Measurements from ENCODE around the gene HRH4. TPM values are rescaled to one million over a fixed set of nuclear protein-coding genes. Genes with fewer than 3 reads are reported as not detected.

HRH4 gene
- total and polyA plus RNA-seq, 2 of the 13 experiments (the other 11 are each of a cell fraction or from before 2014, with no cell fraction given), result not detected

DNA sequence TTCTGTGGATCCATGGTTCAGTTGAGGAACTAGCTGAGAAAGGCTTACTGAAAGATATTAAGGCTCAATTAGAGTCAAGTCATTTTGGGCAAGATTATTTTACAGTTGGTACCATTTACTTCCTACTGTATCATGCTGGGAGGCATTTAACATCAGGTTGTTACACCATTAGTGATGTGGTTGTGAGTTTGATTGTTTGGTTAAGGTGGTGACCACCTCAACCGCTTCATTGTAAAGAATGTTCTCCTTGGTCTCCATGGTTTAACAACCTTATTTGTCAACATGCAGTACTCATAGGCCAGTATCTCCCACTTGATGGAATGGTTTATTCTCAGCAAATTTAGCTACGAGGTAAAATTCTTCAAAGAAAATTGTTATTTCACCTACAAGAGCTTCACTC is 34.1 kb downstream of the HRH4 start:
- in situ Hi-C loops (cut with HindIII; ENCODE audit: extremely low pct_ligation_motif_present, low pct_unique_long_range_greater_than_20kb), result loop anchor here (25.0 kb wide), 2 partner anchors 93 to 243 kb away; no protein-coding TSS in a partner anchor
- Histone ChIP-seq H3K36me3 (replicated peaks in 1 of 2; ENCODE audit: control insufficient read depth in 1 of 2, insufficient read depth in 2 of 2, low read length in 2 of 2) (no peaks in the 10 kb centered on the region), H3K79me2 (ENCODE audit: insufficient read depth, low read length) (no peaks in the 10 kb centered on the region), H3K27ac (ENCODE audit: extremely low read length, insufficient read depth, low read length) (no peak overlapping the region), H3K27me3 (ENCODE audit: control insufficient read depth in 1 of 2, insufficient read depth in 2 of 2, low read length in 2 of 2) (peaks cover 0 to 10% of the 10 kb centered on the region in 2 experiments; a peak in 1 of 5 replicates), H3K4me3 (replicated peaks in 1 of 3; ENCODE audit: insufficient read depth in 1 of 3, low read depth in 2 of 3, low read length in 3 of 3) (no peak overlapping the region), H3K9ac (ENCODE audit: insufficient read depth, low read depth, low read length) (no peak overlapping the region), H3K4me1 (ENCODE audit: insufficient read depth, low read length) (no peaks in the 10 kb centered on the region), H4K20me1 (ENCODE audit: insufficient read depth, low read length) (no peaks in the 10 kb centered on the region), H3K4me2 (ENCODE audit: low read depth, low read length) (no peak overlapping the region), H2AFZ (ENCODE audit: low read length) (no peak overlapping the region), H3K9me3 (ENCODE audit: low read length) (no peaks in the 10 kb centered on the region)
- intact Hi-C loops (cut with micrococcal nuclease; ENCODE audit: unreplicated experiment), result no loop called here
- DNase-seq (ENCODE audit: low spot score), result no peak
- ChIA-PET POLR2A (no interaction called here), CTCF (ENCODE audit: low intra/inter-chr PET ratio, low total read pairs) (no interaction called here)
- FAIRE-seq, result no peak
- 0% methylated on average over 2 of the region's 2 CpGs for WGBS (ENCODE audit: low lambda C conversion rate)
- no peak for ATAC-seq
- TF ChIP-seq HMG20B (CRISPR knock-in tag; conservative IDR thresholded peaks at IDR 0.05) (no peak), SP140L (CRISPR knock-in tag; IDR thresholded peaks at IDR 0.05; ENCODE audit: borderline replicate concordance) (no peak), SSRP1 (CRISPR knock-in tag; IDR thresholded peaks at IDR 0.05) (no peak), EED (CRISPR knock-in tag; IDR thresholded peaks at IDR 0.05) (no peak), ZNF251 (CRISPR knock-in tag; IDR thresholded peaks at IDR 0.05) (no peak), SRY (CRISPR knock-in tag; IDR thresholded peaks at IDR 0.05) (no peak), ATM (IDR thresholded peaks at IDR 0.05; ENCODE audit: borderline replicate concordance) (no peak)
- TF ChIP-seq, protein P1, sequence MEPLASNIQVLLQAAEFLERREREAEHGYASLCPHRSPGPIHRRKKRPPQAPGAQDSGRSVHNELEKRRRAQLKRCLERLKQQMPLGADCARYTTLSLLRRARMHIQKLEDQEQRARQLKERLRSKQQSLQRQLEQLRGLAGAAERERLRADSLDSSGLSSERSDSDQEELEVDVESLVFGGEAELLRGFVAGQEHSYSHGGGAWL (CRISPR knock-in tag; IDR thresholded peaks at IDR 0.05), result no peak
- no TSS peak for BruUV-seq (replicated peaks)

DNA sequence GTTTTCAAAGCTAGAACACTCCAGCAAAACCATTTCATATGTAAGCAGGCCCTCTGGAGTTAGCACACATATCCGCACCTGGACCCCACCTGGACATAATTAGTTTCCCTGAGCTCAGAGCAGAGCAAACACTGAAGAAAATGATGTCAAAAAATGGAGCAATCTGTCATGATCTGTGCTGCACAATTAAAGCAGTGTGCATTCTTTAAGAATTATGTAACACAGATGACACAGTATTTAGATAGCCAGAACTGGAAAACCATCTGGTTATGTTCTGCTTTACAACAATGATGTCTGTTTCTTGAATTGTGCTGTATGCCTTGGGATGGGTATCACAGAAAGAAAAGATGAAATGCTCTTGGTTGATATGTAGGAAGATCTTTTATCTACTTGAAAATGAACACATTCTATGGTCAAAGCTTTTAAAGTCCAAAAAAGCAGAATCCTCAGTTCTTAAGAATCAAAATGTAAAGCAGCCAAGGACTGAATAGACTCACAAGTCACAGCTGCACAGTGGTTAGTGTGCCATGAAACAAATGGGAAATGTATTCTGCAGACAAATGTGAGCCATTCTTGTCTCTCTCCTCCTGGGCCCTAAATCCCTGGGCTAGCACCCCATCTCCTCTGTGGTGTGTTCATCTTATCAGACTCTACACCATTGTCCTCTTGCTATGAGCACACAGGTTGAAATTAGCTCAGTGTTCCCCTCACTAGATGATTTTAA is 36.8 kb downstream of the HRH4 start:
- no peak for ATAC-seq
- Histone ChIP-seq H3K36me3 (replicated peaks in 1 of 2; ENCODE audit: control insufficient read depth in 1 of 2, insufficient read depth in 2 of 2, low read length in 2 of 2) (no peaks in the 10 kb centered on the region), H3K9me3 (ENCODE audit: low read length) (no peaks in the 10 kb centered on the region), H3K27me3 (ENCODE audit: control insufficient read depth in 1 of 2, insufficient read depth in 2 of 2, low read length in 2 of 2) (peaks cover 0 to 11% of the 10 kb centered on the region in 2 experiments; a peak in 2 of 5 replicates), H3K4me3 (replicated peaks in 1 of 3; ENCODE audit: insufficient read depth in 1 of 3, low read depth in 2 of 3, low read length in 3 of 3) (no peak overlapping the region), H3K9ac (ENCODE audit: insufficient read depth, low read depth, low read length) (no peak overlapping the region), H3K27ac (ENCODE audit: extremely low read length, insufficient read depth, low read length) (no peak overlapping the region), H4K20me1 (ENCODE audit: insufficient read depth, low read length) (no peaks in the 10 kb centered on the region), H3K79me2 (ENCODE audit: insufficient read depth, low read length) (no peaks in the 10 kb centered on the region), H3K4me2 (ENCODE audit: low read depth, low read length) (no peak overlapping the region), H3K4me1 (ENCODE audit: insufficient read depth, low read length) (no peaks in the 10 kb centered on the region), H2AFZ (ENCODE audit: low read length) (no peak overlapping the region)
- no peak for FAIRE-seq
- CTCF ChIA-PET (ENCODE audit: low intra/inter-chr PET ratio, low total read pairs), result no interaction called here
- 40% methylated on average over 1 of the region's 1 CpG for WGBS (ENCODE audit: low lambda C conversion rate)
- BruUV-seq (replicated peaks), result no TSS peak
- in situ Hi-C loops (cut with HindIII; ENCODE audit: extremely low pct_ligation_motif_present, low pct_unique_long_range_greater_than_20kb), result loop anchor here (25.0 kb wide), 2 partner anchors 90 to 240 kb away; no protein-coding TSS in a partner anchor
- POLR2A ChIA-PET, result no interaction called here
- DNase-seq (ENCODE audit: low spot score), result no peak
- intact Hi-C loops (cut with micrococcal nuclease; ENCODE audit: unreplicated experiment), result no loop called here
- no peak for TF ChIP-seq AGO2 (optimal IDR thresholded peaks at IDR 0.05; ENCODE audit: low read depth, low read length)
- TF ChIP-seq, protein P2, sequence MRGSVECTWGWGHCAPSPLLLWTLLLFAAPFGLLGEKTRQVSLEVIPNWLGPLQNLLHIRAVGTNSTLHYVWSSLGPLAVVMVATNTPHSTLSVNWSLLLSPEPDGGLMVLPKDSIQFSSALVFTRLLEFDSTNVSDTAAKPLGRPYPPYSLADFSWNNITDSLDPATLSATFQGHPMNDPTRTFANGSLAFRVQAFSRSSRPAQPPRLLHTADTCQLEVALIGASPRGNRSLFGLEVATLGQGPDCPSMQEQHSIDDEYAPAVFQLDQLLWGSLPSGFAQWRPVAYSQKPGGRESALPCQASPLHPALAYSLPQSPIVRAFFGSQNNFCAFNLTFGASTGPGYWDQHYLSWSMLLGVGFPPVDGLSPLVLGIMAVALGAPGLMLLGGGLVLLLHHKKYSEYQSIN (CRISPR knock-in tag; IDR thresholded peaks at IDR 0.05; ENCODE audit: borderline replicate concordance), result no peak
- no peak for TF ChIP-seq ZNF264 (CRISPR knock-in tag; IDR thresholded peaks at IDR 0.05)
- no peak for TF ChIP-seq SP4 (CRISPR knock-in tag; IDR thresholded peaks at IDR 0.05)
- no peak for TF ChIP-seq ARID2 (CRISPR knock-in tag; IDR thresholded peaks at IDR 0.05; ENCODE audit: borderline replicate concordance)
- TF ChIP-seq ZNF660 (CRISPR knock-in tag; IDR thresholded peaks at IDR 0.05; ENCODE audit: borderline replicate concordance, low read depth), result no peak
- no peak for TF ChIP-seq SMARCE1 (IDR thresholded peaks at IDR 0.05; ENCODE audit: borderline replicate concordance)
- TF ChIP-seq, protein P3, sequence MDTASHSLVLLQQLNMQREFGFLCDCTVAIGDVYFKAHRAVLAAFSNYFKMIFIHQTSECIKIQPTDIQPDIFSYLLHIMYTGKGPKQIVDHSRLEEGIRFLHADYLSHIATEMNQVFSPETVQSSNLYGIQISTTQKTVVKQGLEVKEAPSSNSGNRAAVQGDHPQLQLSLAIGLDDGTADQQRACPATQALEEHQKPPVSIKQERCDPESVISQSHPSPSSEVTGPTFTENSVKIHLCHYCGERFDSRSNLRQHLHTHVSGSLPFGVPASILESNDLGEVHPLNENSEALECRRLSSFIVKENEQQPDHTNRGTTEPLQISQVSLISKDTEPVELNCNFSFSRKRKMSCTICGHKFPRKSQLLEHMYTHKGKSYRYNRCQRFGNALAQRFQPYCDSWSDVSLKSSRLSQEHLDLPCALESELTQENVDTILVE (CRISPR knock-in tag; IDR thresholded peaks at IDR 0.05), result no peak
- TF ChIP-seq TSC22D2 (CRISPR knock-in tag; IDR thresholded peaks at IDR 0.05; ENCODE audit: borderline replicate concordance), result no peak
- TF ChIP-seq DR1 (CRISPR knock-in tag; IDR thresholded peaks at IDR 0.05), result no peak
